ENCODE measurements around the gene CFAP47.
"Not testable (repeated sequence)": the region's sequence is repeated elsewhere in the genome, so short reads cannot be mapped to it uniquely, and the experiment has no call there.

CFAP47 gene

GRCh38 chrX:35919536-35920309 lies at the start of gene CFAP47:
Gene CFAP47, plus strand, starts transcription at chrX:35919734. Its CDS starts 66 bp downstream, at chrX:35919800.
- no peak for DNase-seq

GRCh38 chrX:35880601-35881000 lies 38.9 kb upstream of the CFAP47 start:
- no peak for DNase-seq

GRCh38 chrX:35886135-35886534 lies 33.4 kb upstream of the CFAP47 start:
- no peak for DNase-seq

- no peak for DNase-seq
Observed at GRCh38 chrX:35890699-35891098, 28.8 kb upstream of the CFAP47 start.

- not testable (repeated sequence) for DNase-seq
Observed at GRCh38 chrX:35986816-35987215, 67.3 kb downstream of the CFAP47 start.

GRCh38 chrX:36007207-36007606 lies 87.7 kb downstream of the CFAP47 start:
- no peak for DNase-seq

- DNase-seq = no peak
Observed at GRCh38 chrX:36019125-36019524, 99.6 kb downstream of the CFAP47 start.

- DNase-seq = no peak
Observed at GRCh38 chrX:36035550-36035949, 116.0 kb downstream of the CFAP47 start.

- DNase-seq = no peak
Observed at GRCh38 chrX:36062778-36063177, 143.2 kb downstream of the CFAP47 start.

- no peak for DNase-seq
Observed at GRCh38 chrX:36071061-36071460, 151.5 kb downstream of the CFAP47 start.

GRCh38 chrX:36075009-36075408 lies 155.5 kb downstream of the CFAP47 start:
- DNase-seq = not testable (repeated sequence)

GRCh38 chrX:36083256-36083655 lies 163.7 kb downstream of the CFAP47 start:
- DNase-seq = no peak

GRCh38 chrX:36087366-36087765 lies 167.8 kb downstream of the CFAP47 start:
- DNase-seq = no peak

- not testable (repeated sequence) for DNase-seq
Observed at GRCh38 chrX:36088939-36089338, 169.4 kb downstream of the CFAP47 start.

- no peak for DNase-seq
Observed at GRCh38 chrX:36102425-36102824, 182.9 kb downstream of the CFAP47 start.

- DNase-seq = no peak
Observed at GRCh38 chrX:36116222-36116621, 196.7 kb downstream of the CFAP47 start.

GRCh38 chrX:36159254-36159653 lies 239.7 kb downstream of the CFAP47 start:
- no peak for DNase-seq

GRCh38 chrX:36160081-36160480 lies 240.5 kb downstream of the CFAP47 start:
- no peak for DNase-seq

- DNase-seq = no peak
Observed at GRCh38 chrX:36198575-36198974, 279.0 kb downstream of the CFAP47 start.

GRCh38 chrX:36199928-36200327 lies 280.4 kb downstream of the CFAP47 start:
- DNase-seq = no peak

GRCh38 chrX:36214924-36215323 lies 295.4 kb downstream of the CFAP47 start:
- no peak for DNase-seq

- no peak for DNase-seq
Observed at GRCh38 chrX:36218801-36219200, 299.3 kb downstream of the CFAP47 start.

- not testable (repeated sequence) for DNase-seq
Observed at GRCh38 chrX:36234840-36235528, 315.4 kb downstream of the CFAP47 start.

GRCh38 chrX:36241397-36241796 lies 321.9 kb downstream of the CFAP47 start:
- no peak for DNase-seq
